ENCODE data around the gene S1PR4. TPM values are rescaled to one million over a fixed set of nuclear protein-coding genes. Genes with fewer than 3 reads are reported as not detected.
A peak's percentile ranks its signal among the peaks of the same experiment; 100 is the strongest.

S1PR4 gene
- total and polyA plus RNA-seq, 9 of the 15 experiments (the other 6 are each of a cell fraction or from before 2014, with no cell fraction given), result 0.27 TPM; not detected in 8

GRCh38 chr19:3146677-3147100 lies 31.9 kb upstream of the S1PR4 start (continued):
- TF ChIP-seq ZNF77 (CRISPR knock-in tag; IDR thresholded peaks at IDR 0.05) (no peak), MYNN (IDR thresholded peaks at IDR 0.05) (no peak), MYNN (CRISPR knock-in tag; IDR thresholded peaks at IDR 0.05) (no peak), ZNF75A (CRISPR knock-in tag; IDR thresholded peaks at IDR 0.05) (no peak), ARID3B (CRISPR knock-in tag; IDR thresholded peaks at IDR 0.05; ENCODE audit: borderline replicate concordance) (no peak), ZNF239 (CRISPR knock-in tag; IDR thresholded peaks at IDR 0.05) (no peak), SREBF2 (CRISPR knock-in tag; IDR thresholded peaks at IDR 0.05) (no peak), ZBTB7A (IDR thresholded peaks at IDR 0.05; ENCODE audit: borderline replicate concordance, control insufficient read depth, low read depth, low read length) (peak; percentile 96), POLR2H (tag; IDR thresholded peaks at IDR 0.05; ENCODE audit: low read depth) (no peak), ZNF445 (CRISPR knock-in tag; IDR thresholded peaks at IDR 0.05; ENCODE audit: low read depth) (no peak), RCOR1 (IDR thresholded peaks at IDR 0.05; ENCODE audit: borderline replicate concordance in 1 of 2, low read depth in 2 of 2, low read length in 2 of 2) (peak; percentile 48 to 93; a peak in 2 of 4 replicates), EZH2 (IDR thresholded peaks at IDR 0.05; ENCODE audit: borderline replicate concordance, low read depth, low read length) (no peak), GTF2B (IDR thresholded peaks at IDR 0.05; ENCODE audit: extremely low read depth, insufficient read length) (no peak), ZBTB5 (IDR thresholded peaks at IDR 0.05) (no peak), NKRF (IDR thresholded peaks at IDR 0.05; ENCODE audit: borderline replicate concordance) (no peak), POLR2G (IDR thresholded peaks at IDR 0.05; ENCODE audit: low read depth, low read length) (0 out of 2 replicates have a peak, but pooled peaks have one; percentile 19), PML (IDR thresholded peaks at IDR 0.05; ENCODE audit: low read length) (no peak), ZNF263 (CRISPR knock-in tag; IDR thresholded peaks at IDR 0.05; ENCODE audit: borderline replicate concordance) (no peak), GMEB1 (CRISPR knock-in tag; IDR thresholded peaks at IDR 0.05) (no peak), MTA3 (IDR thresholded peaks at IDR 0.05; ENCODE audit: borderline replicate concordance) (no peak), XRCC4 (IDR thresholded peaks at IDR 0.05; ENCODE audit: extremely low read depth, insufficient read depth, insufficient read length) (no peak), GATAD2A (IDR thresholded peaks at IDR 0.05) (no peak), ETV5 (CRISPR knock-in tag; IDR thresholded peaks at IDR 0.05; ENCODE audit: low read depth) (no peak)

All from K562 (cell line).